ENCODE data around the gene FOXN1.

FOXN1 gene

DNA sequence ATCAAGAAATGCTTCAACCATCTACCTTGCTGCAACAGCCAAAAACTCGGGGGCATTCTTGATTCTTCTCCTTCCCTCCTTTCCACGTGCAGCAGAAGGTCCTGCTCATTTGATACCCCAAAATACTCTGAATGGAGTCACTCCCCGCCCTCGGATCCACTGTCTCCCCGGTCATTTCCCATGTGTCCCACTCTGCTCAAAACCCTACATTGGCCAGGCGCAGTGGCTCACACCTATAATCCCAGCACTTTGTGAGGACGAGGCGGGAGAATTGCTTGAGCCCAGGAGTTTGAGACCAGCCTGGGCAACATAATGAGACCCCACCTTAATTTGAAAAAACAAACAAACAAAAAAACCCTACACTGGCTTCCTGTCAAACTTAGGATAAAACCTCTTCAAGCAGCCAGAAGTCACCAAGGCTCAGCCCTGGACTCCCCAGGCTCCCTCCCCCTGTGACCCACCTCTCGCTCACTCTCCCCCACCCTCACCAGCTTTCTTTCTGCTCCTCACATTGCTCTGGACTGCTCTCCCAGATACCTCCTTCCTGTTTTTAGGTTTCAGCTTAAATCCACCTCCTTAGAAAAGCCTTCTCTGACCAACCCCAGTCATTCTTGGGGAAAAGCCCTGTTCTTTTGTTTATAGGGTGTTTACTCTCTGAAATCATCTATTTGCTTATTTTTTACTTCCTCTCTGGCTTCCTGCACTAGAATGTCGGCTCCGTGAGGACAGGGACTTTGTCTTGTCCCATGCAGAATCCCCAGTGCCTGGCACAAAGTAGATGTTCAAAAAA is 29.9 kb upstream of the FOXN1 start:
- no peak overlapping the region for H3K4me3 ChIP-seq (ENCODE audit: low read depth, low read length)

DNA sequence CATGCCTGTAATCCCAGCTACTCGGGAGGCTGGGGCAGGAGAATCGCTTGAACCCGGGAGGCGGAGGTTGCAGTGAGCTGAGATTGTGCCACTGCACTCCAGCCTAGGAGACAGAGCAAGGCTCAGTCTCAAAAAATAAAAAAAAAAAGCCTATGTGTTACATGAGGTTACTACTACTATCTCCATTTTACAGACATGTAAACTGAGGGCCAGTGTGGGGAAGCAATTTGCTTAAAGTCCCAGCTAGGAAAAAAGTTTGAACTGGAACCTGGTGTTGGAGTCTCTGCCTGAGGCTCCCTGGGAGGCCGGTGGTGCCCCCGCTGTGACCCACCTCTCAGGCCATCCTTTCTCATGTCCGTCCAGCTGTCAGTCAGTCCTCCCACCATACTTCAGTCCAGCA is 28.2 kb upstream of the FOXN1 start:
- no peak overlapping the region for H3K4me3 ChIP-seq (ENCODE audit: low read depth, low read length)

DNA sequence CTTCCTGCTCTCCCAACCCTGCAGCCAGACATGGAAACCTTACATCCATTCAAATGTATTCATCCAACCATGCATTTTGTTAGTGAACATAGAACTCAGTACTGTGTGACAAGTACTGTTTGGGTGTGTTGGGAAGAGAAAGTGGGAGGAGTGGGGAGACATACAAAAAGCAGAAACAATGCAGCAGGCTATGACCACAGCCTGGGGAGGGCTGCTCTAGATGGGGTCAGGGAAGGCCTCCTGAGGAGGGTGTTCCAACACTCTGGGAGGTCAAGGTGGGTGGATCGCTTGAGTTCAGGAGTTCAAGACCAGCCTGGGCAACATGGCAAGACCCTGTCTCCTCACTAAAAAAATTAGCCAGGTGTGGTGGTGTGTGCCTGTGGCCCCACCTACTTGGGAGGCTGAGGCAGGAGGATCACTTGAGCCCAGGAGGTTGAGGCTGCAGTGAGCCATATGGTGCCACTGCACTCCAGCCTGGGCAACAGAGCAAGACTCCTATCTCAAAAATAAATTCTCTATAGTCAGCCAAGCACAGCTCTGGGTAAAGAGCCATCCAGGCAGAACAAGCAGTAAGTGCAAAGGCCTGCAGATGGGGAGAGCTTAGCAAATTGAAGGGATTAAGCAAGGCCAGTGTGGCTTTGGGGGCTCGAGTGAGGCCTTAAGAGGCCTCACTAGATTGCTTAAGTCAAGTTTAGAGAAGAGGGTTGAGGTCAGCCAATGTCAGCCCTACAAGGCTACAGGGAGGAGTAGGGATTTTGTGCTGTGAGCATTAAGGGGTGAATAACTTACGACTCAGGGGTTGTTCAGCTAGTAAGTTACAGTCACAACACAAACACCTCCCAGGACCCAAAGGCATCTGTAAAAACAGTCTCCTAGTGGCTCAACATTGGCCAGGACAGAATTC is 27.2 kb upstream of the FOXN1 start:
- H3K4me3 ChIP-seq (ENCODE audit: low read depth, low read length) = no peak overlapping the region

DNA sequence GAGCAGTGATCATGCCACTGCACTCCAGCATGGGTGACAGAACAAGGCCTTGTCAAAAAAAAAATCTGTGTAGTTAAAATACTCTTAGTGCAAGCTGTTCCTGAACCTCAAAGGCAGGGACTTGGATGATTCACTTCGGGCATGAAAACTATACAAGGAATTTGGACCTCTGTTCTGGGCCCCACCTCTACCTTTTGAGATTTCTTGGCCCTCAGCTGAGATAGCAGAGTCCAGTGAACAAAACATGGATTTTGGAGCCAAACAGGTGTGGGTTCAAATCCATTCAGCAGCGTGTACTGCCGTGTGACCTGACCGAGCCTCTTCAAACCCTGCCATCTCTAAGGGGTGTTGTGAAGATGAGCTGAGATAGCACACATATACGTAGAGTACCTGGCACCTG is 25.9 kb upstream of the FOXN1 start:
- no peak overlapping the region for H3K4me3 ChIP-seq (ENCODE audit: low read depth, low read length)

DNA sequence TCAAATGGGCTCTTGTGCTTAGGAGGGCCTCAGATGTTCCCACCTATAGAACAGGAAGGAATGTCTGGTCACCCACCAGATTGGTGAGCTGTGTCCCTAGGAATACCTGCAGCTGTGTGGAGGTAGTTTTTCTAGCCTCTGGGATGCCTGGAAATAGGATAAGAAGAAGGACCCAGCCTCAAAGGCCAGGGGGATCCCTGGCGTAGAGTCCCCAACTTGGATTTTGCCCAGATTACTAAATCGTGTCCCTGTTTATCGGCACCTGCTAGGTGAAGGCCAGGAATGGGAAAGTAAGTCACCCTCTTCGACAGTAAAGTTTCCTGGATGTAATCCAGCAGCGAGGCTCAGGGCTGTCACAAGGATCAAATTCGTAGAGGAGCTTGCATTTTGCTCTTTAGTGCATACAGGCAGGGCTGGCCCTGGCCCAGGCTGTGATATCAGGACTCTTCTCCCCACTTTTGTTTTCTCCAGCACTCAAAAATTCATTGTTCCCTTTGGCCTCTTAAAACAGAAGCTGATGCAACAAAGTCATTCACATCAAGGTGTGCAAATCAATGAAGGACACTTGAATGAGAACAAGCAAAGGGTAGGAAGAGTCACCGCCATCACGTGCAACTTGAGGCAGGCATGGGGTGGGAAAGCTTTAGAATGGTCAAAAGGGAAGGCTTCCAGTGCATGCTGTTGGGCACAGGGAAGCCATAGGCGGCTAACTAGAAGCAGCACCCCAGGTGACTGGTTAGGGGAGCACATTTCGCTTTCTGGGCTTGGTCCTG is 25.2 kb upstream of the FOXN1 start:
- no peak overlapping the region for H3K4me3 ChIP-seq (ENCODE audit: low read depth, low read length)

DNA sequence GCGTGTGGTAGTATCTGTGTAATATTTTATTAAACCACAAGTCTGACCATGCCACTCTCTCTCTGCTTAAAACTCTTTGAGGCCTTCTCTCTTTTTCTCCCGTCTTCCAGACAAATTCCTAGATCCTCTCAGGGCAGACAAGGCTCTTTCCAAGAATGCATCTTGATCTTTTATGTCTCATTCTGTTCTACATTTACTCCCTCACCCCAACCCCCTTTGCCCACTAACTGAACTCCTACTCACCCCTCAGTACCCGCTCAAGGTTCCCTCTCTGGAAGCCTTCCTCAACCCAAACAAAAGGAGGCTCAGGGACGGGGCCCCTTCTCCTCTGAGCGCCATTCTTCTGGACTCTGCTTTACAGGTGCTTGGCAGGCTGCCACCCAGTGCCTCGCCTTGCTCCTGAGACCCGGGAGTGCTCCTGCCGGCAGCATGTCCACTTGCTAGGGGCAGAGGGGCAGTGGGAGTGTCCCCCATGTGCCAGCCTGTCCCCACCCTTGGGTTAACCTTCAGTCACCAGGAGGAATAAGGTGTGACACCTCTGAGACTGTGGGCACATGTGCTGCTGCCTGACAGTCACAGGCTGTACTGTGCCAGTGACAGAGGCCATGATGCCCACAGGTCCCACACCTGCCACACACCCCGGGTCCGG is 23.5 kb upstream of the FOXN1 start:
- no peak overlapping the region for H3K4me3 ChIP-seq (ENCODE audit: low read depth, low read length)

DNA sequence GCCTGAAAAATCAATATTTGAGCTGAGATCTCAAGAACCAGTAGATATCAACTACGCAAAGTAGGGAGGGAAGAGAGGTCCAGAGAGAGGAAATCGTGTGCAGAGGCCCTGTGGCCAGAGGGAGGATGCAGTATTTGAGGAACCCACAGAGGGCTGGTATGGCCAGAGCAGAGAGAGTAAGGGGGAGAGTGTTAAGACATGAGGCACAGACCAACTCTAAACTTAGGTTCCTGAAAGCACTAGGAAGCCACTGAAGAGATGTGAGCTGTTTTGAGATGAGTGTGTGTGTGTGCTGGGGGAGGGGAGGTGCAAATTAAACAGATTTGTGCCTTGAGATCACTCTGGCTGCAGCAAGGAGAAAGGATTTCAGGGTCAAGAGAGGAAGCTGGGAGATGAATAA is 21.9 kb upstream of the FOXN1 start:
- no peak overlapping the region for H3K4me3 ChIP-seq (ENCODE audit: low read depth, low read length)

DNA sequence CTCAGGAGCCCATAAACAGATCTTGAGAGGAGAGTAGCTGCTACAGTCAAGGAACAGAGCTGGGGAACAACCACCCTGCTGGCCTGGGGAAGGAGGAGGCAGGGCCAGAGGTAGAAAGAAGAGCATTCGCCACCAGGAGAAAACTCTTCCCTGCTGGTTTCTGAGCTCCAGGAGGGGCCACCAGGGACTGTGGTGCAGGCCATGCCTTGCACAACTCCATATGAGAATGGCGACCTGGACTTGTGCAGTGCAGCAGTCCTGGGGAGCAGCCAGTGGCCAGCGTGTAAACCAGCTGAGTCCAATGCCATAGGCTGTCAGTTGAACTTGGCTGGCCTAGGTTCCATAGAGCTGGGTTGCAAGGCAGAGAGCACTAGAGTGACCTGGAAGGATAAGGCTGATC is 21.1 kb upstream of the FOXN1 start:
- H3K4me3 ChIP-seq (ENCODE audit: low read depth, low read length) = no peak overlapping the region

DNA sequence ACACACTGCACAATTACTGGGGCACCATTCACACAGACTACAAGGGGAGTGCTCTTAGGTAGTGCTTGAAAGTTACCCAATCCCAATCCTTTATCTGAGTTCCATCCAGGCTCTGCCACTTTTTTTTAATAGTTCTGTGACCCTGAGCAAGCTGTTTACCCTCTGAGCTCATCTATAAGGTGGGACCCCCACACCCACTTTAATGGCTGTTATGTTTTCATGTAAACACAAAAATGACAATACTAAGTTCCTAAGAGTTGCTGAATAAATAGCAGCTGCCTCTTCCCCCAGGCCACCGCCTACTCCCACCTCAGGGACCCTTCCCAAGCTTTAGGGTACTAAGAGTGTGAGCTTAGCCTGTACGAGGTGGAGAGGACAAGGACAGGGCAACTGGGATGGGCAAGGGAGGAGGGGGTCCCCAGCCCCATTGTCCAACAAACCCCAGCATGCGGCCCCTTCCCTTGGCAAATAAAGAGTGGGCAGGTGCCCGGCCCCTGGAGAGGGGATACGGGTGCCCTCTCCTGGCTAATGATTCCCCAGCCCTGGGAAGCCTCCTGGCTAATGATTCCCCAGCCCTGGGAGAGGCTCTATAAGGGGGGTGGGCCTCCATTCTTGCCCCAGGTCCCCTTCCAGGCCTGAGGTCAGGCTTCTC is 18.1 kb upstream of the FOXN1 start:
- no peak overlapping the region for H3K4me3 ChIP-seq (ENCODE audit: low read depth, low read length)

DNA sequence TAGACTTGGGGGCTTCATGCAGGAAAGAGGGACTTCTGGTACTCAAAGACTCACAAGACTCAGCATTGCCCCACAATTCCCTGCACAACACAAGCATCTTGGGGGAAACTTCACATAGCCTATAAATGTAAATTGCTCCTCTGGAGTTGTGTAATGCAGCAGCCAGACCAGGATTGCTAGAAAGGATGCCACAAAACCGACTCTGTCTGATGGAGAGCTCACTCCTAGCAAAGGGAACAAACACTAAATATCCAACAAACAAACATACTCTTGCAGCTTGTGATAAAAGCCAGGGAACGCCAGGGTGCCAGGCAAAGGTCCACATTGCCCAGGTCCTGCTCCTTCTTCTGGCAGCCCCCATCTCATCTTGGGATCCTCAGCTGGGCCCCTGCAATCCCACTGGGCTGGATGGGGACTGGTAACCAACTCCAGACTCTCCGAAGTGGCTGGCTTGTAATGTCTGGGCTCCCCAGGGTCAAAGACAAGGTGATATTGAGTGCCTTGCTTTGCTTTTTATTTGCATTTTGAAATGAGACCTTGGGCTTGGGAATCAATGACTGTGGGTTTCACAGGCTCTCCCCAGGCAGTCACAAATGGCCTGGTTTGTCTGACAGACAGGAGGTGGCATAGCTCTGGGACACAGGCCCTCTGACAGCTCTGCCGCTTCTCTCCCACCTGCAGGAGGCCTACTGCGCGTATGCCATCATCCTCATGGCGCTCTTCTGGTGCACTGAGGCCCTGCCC is 17.4 kb upstream of the FOXN1 start:
- H3K4me3 ChIP-seq (ENCODE audit: low read depth, low read length) = no peak overlapping the region

DNA sequence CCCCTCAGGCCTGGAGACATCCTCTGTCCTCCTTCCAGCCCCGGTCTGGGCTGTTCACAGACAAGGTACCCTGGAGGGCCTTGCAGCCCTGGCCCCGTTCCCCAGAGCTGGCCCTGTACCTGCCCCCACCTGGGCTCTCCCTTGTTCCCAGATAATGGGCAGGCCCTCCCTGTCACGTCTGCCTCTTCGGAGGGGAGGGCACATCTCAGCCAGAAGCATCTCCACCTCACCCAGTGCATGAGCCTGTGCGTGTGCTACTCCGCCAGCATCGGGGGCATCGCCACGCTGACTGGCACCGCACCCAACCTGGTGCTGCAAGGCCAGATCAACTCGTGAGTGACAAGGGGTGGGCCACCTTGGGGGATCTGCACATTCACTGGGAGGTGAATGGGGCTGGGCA is 14.9 kb upstream of the FOXN1 start:
- H3K4me3 ChIP-seq (ENCODE audit: low read depth, low read length) = no peak overlapping the region

DNA sequence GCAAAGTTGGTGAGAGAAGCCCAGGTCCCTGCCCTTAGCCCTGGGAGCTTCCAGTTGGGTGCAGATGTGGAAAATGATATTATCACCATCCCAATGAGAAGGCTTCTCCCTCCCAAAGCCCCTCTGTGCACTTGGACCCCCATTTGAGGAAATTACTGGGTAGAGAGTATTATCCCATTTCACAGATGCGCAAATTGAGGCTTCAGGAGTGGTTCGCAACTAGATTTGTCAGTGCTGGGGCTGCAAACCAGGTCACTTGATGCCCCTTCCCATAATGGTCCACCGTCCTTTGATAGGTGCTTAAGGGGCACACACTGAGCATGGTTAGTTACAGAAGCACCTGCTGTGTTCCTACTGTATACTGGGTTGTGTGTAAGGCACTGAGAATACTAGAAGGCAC is 14.3 kb upstream of the FOXN1 start:
- H3K4me3 ChIP-seq (ENCODE audit: low read depth, low read length) = no peak overlapping the region

DNA sequence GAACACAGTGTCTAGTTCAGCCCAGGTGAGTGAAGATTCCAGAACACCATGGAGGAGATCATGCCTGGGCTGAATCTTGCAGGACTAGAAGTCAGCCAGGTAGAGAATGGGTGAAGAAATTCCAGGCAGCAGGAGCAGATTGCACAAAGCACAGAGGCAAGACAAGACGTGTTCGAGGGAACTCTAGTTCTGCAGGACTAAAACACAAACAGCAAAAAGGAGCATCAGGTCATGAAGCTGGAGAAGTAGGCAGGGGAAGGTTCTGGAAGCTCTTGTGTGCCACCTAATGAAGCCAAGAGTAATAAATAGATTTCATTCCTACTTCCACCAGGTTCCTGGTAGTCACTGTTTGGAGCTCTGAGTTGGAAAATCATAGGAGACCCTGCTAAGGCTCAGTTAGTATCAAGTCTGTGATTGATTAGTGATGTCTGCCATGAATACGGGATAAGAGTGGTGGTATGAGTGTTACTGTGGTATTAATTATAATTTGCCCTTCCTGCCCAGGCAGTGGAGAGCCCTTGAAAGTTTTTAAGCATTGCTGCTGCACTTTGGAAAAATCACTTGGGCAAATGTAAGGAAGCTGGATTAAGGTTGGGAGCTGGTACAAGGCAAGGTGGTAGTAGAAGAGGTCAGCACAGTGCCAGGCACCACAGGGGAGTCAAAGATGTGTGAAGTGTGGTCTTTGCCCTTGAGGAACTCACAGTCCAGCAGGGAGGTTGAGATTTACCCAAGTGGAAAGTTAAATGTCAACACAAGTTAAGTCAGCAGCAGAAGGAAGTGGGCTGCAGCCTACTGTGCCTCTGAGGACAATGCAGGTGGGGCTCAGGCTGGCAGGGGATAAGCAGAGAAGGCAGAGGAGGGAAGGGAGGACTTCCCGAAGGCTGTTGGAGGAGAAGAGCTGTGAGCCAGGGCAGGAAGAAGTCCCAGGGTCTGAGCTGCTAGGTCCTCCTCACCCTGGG is 13.5 kb upstream of the FOXN1 start:
- H3K4me3 ChIP-seq (ENCODE audit: low read depth, low read length) = no peak overlapping the region

DNA sequence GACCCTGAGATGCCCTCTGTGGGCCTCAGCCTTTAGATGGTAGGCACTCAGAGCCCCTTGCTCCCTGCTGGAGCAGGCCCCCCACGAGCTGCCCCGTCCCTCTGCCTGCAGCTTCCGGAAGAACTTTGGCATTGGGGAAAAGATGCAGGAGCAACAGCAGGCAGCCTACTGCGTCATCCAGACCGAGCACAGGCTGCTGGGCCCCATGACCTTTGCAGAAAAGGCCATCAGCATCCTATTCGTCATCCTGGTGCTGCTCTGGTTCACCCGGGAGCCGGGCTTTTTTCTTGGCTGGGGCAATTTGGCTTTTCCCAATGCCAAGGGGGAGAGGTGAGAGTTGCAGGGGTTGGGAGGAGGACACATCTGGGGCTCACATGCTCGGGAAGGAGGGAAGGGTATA is 12.7 kb upstream of the FOXN1 start:
- H3K4me3 ChIP-seq (ENCODE audit: low read depth, low read length) = no peak overlapping the region

DNA sequence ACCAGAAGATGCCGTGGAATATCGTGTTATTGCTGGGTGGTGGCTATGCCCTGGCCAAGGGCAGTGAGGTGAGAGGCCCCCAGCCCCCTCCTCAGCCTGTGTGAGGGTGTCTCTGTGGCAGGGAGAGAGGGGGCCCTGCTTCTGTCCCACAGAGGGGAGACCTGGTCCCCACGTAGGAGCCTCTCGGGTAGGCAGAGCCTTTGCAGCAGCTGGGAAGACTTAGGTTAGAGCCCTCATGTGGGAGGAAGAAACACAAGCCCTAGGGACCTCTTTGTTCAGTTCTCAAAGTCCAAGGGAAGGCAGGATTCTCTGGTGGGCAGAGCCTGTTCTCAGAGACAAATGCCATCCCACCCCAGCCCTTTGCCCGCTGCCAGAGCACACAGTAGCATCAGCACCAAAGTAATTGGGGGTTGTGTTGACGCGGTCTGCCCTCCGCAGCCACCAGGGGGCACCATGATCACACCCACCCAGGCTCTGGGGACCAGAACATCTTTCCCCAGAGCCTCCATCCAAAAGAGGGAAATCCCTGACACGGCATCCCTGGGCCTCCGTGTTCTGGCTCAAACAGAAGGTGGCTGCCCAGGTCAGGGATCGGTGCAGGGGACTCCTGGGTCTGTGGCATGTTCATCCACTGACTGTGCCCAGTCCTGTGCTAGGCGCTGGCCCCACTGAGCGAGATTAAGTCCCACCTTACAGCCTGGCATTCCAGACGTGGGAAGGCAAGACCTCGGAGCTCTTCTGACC is 11.5 kb upstream of the FOXN1 start:
- no peak overlapping the region for H3K4me3 ChIP-seq (ENCODE audit: low read depth, low read length)

DNA sequence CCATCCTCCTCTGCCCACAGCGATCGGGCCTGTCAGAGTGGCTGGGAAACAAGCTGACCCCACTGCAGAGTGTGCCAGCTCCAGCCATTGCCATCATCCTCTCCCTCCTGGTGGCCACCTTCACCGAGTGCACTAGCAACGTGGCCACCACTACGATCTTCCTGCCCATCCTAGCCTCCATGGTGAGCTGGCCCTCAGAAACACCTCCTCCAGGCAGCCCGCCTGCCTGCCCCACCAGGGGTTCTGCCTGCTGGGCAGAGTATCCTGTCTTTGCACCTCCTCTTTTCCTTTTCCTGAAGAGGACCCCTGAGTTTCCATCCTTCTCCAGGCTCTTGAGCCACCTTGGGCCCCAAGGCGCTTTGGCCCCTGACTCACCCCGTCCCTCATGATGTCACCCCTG is 10.5 kb upstream of the FOXN1 start:
- H3K4me3 ChIP-seq (ENCODE audit: low read depth, low read length) = no peak overlapping the region

DNA sequence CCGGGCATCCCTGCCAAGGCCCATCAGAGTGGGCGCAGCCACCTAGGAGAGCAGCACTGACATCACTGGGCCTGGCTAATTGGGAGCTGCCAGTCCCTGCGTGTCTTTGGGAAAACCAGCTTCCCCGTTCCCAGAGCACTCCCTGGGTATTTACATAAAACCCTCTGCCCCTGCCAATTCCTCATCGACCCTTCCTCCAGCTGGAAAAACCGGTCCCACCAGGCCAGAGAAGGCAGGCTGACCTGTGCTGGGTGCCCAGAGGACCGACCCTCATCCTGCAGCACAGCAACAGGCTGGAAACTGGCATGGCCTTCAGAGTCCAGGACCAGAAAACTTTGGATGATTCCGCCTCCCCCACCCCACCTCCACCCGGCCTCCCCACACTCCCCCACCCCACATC is 8.2 kb upstream of the FOXN1 start:
- H3K4me3 ChIP-seq (ENCODE audit: low read depth, low read length) = no peak overlapping the region

Data from iPS-11a (cell line).